ENCODE data around the gene FHL5.
"Not testable (repeated sequence)": the region's sequence is repeated elsewhere in the genome, so short reads cannot be mapped to it uniquely, and the experiment has no call there.

Gene FHL5

DNA sequence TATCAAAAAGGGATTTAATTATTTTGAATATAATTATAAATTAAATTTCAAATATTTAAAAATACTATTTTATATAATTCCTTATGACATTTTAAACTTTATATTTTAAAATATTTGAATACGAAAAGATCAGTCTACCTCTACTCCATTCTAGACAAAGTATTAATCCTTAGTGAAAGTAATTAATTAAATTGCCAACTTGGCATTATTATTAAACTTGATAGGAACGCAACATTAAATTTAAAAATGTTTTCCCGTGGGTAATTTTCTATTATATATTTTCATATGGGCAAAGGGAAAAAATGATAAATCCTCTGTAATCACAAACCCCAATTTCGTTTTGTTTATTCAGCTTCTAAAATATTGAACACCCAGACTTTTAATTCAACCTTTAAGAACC lies 8.4 kb upstream of the FHL5 start:
- Histone ChIP-seq H3K9ac (ENCODE audit: low read length) (no peak overlapping the region), H3K27me3 (replicated peaks; ENCODE audit: control insufficient read depth, insufficient read depth, low read length) (no peaks in the 10 kb centered on the region), H3K4me3 (ENCODE audit: low read length) (no peak overlapping the region), H3K36me3 (ENCODE audit: control insufficient read depth, insufficient read depth, low read length, severe bottlenecking) (peaks cover 65% of the 10 kb centered on the region), H3K4me1 (ENCODE audit: control insufficient read depth, insufficient read depth, low read length) (no peaks in the 10 kb centered on the region), H3K9me3 (ENCODE audit: control insufficient read depth, low read length) (no peaks in the 10 kb centered on the region)
- no peak for DNase-seq (ENCODE audit: low read depth)

DNA sequence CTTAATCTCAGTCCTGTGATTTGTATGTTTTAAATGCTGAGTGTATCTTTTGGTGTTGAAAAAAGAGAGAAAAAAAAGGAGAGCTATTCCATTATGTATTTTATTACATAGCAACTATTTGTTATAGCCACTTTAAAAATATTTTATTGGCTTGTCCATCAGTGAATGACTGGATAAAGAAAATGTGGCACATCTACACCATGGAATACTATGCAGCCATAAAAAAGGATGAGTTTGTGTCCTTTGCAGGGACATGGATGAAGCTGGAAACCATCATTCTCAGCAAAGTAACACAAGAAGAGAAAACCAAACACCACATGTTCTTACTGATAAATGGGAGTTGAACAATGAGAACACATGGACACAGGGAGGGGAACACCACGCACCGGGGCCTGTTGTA lies 3.2 kb upstream of the FHL5 start:
- not testable (repeated sequence) for H3K27me3 ChIP-seq (replicated peaks; ENCODE audit: control insufficient read depth, insufficient read depth, low read length); DNase-seq (ENCODE audit: low read depth); H3K4me1 ChIP-seq (ENCODE audit: control insufficient read depth, insufficient read depth, low read length); H3K9me3 ChIP-seq (ENCODE audit: control insufficient read depth, low read length); H3K4me3 ChIP-seq (ENCODE audit: low read length); H3K9ac ChIP-seq (ENCODE audit: low read length)
- H3K36me3 ChIP-seq (ENCODE audit: control insufficient read depth, insufficient read depth, low read length, severe bottlenecking): peaks cover 13% of the 10 kb centered on the region

DNA sequence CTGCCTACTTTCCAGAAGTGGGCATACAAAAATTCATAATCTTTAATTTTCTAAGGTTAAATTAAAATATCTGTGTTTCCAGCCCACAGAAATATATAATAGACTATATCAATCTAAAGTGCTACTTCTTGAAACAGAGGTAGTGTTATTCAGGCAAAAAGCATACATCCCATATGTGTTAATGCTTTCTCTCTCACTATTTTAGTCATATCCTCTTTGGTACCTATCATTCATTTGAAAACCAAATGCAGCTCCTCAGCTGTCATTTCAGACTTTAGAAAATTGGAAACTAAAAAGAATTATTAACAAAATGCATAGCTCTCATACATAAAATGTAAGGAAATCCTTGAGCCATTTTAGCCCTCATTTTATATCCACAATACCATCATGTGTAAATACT lies 925 bp downstream of the FHL5 start:
- Histone ChIP-seq H3K4me3 (ENCODE audit: low read length) (no peak overlapping the region), H3K9ac (ENCODE audit: low read length) (no peak overlapping the region), H3K9me3 (ENCODE audit: control insufficient read depth, low read length) (no peaks in the 10 kb centered on the region), H3K36me3 (ENCODE audit: control insufficient read depth, insufficient read depth, low read length, severe bottlenecking) (no peaks in the 10 kb centered on the region), H3K27me3 (replicated peaks; ENCODE audit: control insufficient read depth, insufficient read depth, low read length) (no peaks in the 10 kb centered on the region), H3K4me1 (ENCODE audit: control insufficient read depth, insufficient read depth, low read length) (peaks cover 6% of the 10 kb centered on the region)
- no peak for DNase-seq (ENCODE audit: low read depth)

- peaks cover 1% of the 10 kb centered on the region for H3K4me1 ChIP-seq (ENCODE audit: control insufficient read depth, insufficient read depth, low read length)
- H3K27me3 ChIP-seq (replicated peaks; ENCODE audit: control insufficient read depth, insufficient read depth, low read length): no peaks in the 10 kb centered on the region
- no peaks in the 10 kb centered on the region for H3K36me3 ChIP-seq (ENCODE audit: control insufficient read depth, insufficient read depth, low read length, severe bottlenecking)
- peaks cover 21% of the 10 kb centered on the region for H3K9me3 ChIP-seq (ENCODE audit: control insufficient read depth, low read length)
- H3K4me3 ChIP-seq (ENCODE audit: low read length): peak overlapping the region; percentile 12
- DNase-seq (ENCODE audit: low read depth): no peak
- no peak overlapping the region for H3K9ac ChIP-seq (ENCODE audit: low read length)
These were observed 7.1 kb downstream of the FHL5 start for GRCh38 chr6:96570053-96570452.

DNA sequence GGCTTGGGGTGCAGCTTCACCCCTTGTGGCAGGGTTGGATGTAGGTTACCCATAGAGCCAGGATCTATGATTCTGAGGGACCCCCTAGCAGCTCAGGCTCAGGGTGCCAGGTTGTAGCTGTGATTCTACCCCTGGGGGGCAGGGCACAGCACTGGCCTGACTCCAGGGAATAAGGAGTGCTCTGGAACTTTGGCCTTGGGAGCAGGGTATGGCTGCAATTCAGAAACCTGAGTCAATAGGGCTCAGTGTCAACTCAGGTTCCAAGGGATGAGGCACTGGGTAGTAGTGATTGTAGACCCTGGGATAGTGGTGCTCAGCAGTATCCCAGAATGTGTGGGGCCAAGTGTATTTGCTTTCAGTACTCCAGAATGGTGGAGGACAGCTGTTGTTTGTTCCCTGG lies 8.6 kb downstream of the FHL5 start:
- peaks cover 4% of the 10 kb centered on the region for H3K4me1 ChIP-seq (ENCODE audit: control insufficient read depth, insufficient read depth, low read length)
- no peak for DNase-seq (ENCODE audit: low read depth)
- H3K9me3 ChIP-seq (ENCODE audit: control insufficient read depth, low read length): peaks cover 21% of the 10 kb centered on the region
- no peaks in the 10 kb centered on the region for H3K27me3 ChIP-seq (replicated peaks; ENCODE audit: control insufficient read depth, insufficient read depth, low read length)
- no peaks in the 10 kb centered on the region for H3K36me3 ChIP-seq (ENCODE audit: control insufficient read depth, insufficient read depth, low read length, severe bottlenecking)
- H3K9ac ChIP-seq (ENCODE audit: low read length): no peak overlapping the region
- no peak overlapping the region for H3K4me3 ChIP-seq (ENCODE audit: low read length)

DNA sequence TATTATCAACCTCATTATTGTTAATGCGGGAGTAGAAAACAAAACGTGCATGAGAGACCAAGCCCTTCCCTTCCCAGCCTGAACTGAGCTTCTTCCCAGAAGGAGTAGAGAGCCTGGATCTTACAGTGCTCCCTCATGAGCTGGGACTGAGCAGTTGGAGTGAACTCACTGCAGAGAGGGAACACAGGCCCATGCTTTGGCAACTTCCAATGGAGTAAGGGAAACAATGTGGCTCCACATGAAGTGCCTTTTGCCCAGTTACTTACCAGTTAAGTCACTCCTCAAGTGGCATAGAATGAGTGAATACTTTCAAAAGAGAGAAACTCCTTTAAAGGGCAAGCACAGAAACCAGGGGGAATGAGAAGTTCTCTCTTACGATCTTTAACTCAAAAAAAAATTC lies 12.4 kb downstream of the FHL5 start:
- H3K36me3 ChIP-seq (ENCODE audit: control insufficient read depth, insufficient read depth, low read length, severe bottlenecking): no peaks in the 10 kb centered on the region
- peak overlapping the region; percentile 25 for H3K9ac ChIP-seq (ENCODE audit: low read length)
- no peaks in the 10 kb centered on the region for H3K27me3 ChIP-seq (replicated peaks; ENCODE audit: control insufficient read depth, insufficient read depth, low read length)
- peaks cover 10% of the 10 kb centered on the region for H3K9me3 ChIP-seq (ENCODE audit: control insufficient read depth, low read length)
- no peak for DNase-seq (ENCODE audit: low read depth)
- no peak overlapping the region for H3K4me3 ChIP-seq (ENCODE audit: low read length)
- peaks cover 14% of the 10 kb centered on the region for H3K4me1 ChIP-seq (ENCODE audit: control insufficient read depth, insufficient read depth, low read length)

DNA sequence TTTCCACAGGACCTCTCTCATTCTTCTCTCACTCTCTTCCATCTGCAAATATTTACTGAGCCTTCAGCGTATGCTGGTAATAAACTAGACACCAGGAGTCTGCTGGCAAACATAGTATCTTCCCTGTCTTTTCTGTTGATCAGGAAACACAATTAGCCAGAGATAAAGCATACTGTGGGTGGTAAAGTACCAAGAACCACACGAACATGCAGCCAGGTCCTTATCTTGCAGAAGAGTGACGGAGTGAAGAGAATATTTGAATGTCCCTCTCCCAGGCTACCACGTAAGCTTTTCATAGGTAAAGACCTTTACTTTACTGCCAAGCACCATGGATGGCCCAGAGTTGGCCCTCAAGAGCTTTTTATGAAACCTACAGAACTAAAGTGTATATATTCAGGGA lies 13.3 kb downstream of the FHL5 start:
- H3K9ac ChIP-seq (ENCODE audit: low read length): no peak overlapping the region
- peaks cover 14% of the 10 kb centered on the region for H3K4me1 ChIP-seq (ENCODE audit: control insufficient read depth, insufficient read depth, low read length)
- no peak for DNase-seq (ENCODE audit: low read depth)
- no peaks in the 10 kb centered on the region for H3K36me3 ChIP-seq (ENCODE audit: control insufficient read depth, insufficient read depth, low read length, severe bottlenecking)
- no peak overlapping the region for H3K4me3 ChIP-seq (ENCODE audit: low read length)
- H3K27me3 ChIP-seq (replicated peaks; ENCODE audit: control insufficient read depth, insufficient read depth, low read length): no peaks in the 10 kb centered on the region
- H3K9me3 ChIP-seq (ENCODE audit: control insufficient read depth, low read length): peaks cover under 1% of the 10 kb centered on the region

GRCh38 chr6:96582021-96582420 lies 19.1 kb downstream of the FHL5 start:
- Histone ChIP-seq H3K4me3 (ENCODE audit: low read length) (no peak overlapping the region), H3K9ac (ENCODE audit: low read length) (no peak overlapping the region)
- no peak for DNase-seq (ENCODE audit: low read depth)

DNA sequence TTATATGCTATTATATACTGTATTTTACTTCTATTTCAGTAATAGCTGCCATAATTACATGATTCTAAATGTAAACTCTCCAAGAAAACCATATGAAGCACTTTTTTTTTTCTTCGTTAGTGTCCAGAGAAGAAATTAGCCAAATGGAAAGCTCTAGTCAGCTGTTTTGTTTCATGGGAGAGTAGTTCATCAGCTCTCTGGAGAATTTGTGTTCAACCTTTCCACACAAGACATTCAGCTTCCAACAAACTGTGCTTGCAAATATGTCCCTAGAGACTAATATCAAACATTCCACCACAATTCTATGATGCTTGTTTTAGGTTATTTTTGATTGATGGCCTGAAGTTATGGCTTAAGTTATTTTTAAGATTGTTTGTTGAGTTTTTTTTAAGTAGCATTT lies 19.5 kb downstream of the FHL5 start:
- H3K9ac ChIP-seq (ENCODE audit: low read length): no peak overlapping the region
- H3K9me3 ChIP-seq (ENCODE audit: control insufficient read depth, low read length): no peaks in the 10 kb centered on the region

More at GRCh38 chr6:96582021-96582420, 19.1 kb downstream of the FHL5 start:
- Histone ChIP-seq H3K36me3 (ENCODE audit: control insufficient read depth, insufficient read depth, low read length, severe bottlenecking) (no peaks in the 10 kb centered on the region), H3K4me1 (ENCODE audit: control insufficient read depth, insufficient read depth, low read length) (peaks cover 25% of the 10 kb centered on the region), H3K9me3 (ENCODE audit: control insufficient read depth, low read length) (no peaks in the 10 kb centered on the region), H3K27me3 (replicated peaks; ENCODE audit: control insufficient read depth, insufficient read depth, low read length) (peaks cover 8% of the 10 kb centered on the region)

GRCh38 chr6:96604420-96604819 lies 41.5 kb downstream of the FHL5 start:
- no peaks in the 10 kb centered on the region for H3K36me3 ChIP-seq (ENCODE audit: control insufficient read depth, insufficient read depth, low read length, severe bottlenecking)
- DNase-seq (ENCODE audit: low read depth): no peak
- no peak overlapping the region for H3K9ac ChIP-seq (ENCODE audit: low read length)
- H3K27me3 ChIP-seq (replicated peaks; ENCODE audit: control insufficient read depth, insufficient read depth, low read length): peaks cover 11% of the 10 kb centered on the region
- no peaks in the 10 kb centered on the region for H3K9me3 ChIP-seq (ENCODE audit: control insufficient read depth, low read length)
- H3K4me3 ChIP-seq (ENCODE audit: low read length): no peak overlapping the region
- no peaks in the 10 kb centered on the region for H3K4me1 ChIP-seq (ENCODE audit: control insufficient read depth, insufficient read depth, low read length)

More for the DNA sequence above, 19.5 kb downstream of the FHL5 start:
- no peak for DNase-seq (ENCODE audit: low read depth)
- Histone ChIP-seq H3K4me1 (ENCODE audit: control insufficient read depth, insufficient read depth, low read length) (peaks cover 24% of the 10 kb centered on the region), H3K27me3 (replicated peaks; ENCODE audit: control insufficient read depth, insufficient read depth, low read length) (peaks cover 8% of the 10 kb centered on the region), H3K4me3 (ENCODE audit: low read length) (no peak overlapping the region), H3K36me3 (ENCODE audit: control insufficient read depth, insufficient read depth, low read length, severe bottlenecking) (no peaks in the 10 kb centered on the region)

GRCh38 chr6:96608074-96608473 lies 45.1 kb downstream of the FHL5 start:
- no peaks in the 10 kb centered on the region for H3K36me3 ChIP-seq (ENCODE audit: control insufficient read depth, insufficient read depth, low read length, severe bottlenecking)
- peaks cover 11% of the 10 kb centered on the region for H3K27me3 ChIP-seq (replicated peaks; ENCODE audit: control insufficient read depth, insufficient read depth, low read length)
- no peak for DNase-seq (ENCODE audit: low read depth)
- no peak overlapping the region for H3K9ac ChIP-seq (ENCODE audit: low read length)
- no peaks in the 10 kb centered on the region for H3K9me3 ChIP-seq (ENCODE audit: control insufficient read depth, low read length)
- H3K4me1 ChIP-seq (ENCODE audit: control insufficient read depth, insufficient read depth, low read length): no peaks in the 10 kb centered on the region
- no peak overlapping the region for H3K4me3 ChIP-seq (ENCODE audit: low read length)

DNA sequence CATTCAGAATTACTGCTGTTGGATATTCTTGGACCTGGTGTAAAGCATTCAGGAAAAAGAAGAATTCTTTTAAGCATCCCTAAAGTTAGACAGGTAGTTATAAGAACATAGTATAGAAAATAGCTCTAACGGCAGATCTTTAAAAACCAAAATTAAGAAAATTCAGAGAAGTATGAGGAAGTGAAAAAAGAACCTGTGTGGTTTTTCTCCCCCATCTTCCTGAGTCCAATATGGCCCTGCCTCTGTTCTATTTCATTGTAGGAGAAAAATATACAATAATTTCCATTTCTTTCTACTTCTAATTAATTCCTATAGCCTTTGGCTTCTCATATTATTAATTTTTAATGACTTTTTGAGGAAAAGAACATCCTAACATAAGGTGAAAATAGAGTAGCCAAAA lies 47.1 kb downstream of the FHL5 start:
- no peak overlapping the region for H3K9ac ChIP-seq (ENCODE audit: low read length)
- peaks cover 8% of the 10 kb centered on the region for H3K27me3 ChIP-seq (replicated peaks; ENCODE audit: control insufficient read depth, insufficient read depth, low read length)
- no peaks in the 10 kb centered on the region for H3K9me3 ChIP-seq (ENCODE audit: control insufficient read depth, low read length)
- H3K4me1 ChIP-seq (ENCODE audit: control insufficient read depth, insufficient read depth, low read length): no peaks in the 10 kb centered on the region
- no peak overlapping the region for H3K4me3 ChIP-seq (ENCODE audit: low read length)
- no peaks in the 10 kb centered on the region for H3K36me3 ChIP-seq (ENCODE audit: control insufficient read depth, insufficient read depth, low read length, severe bottlenecking)
- DNase-seq (ENCODE audit: low read depth): no peak
